HepG2 (cell line): ENCODE measurements around the gene CIAO2B. TPM values are rescaled to one million over a fixed set of nuclear protein-coding genes. Genes with fewer than 3 reads are reported as not detected.
A peak's percentile ranks its signal among the peaks of the same experiment; 100 is the strongest.

Source experiments
- CHD4 ChIP-seq: fragments of 200-600 bp; sonication (generic); IDR thresholded peaks from 2 replicates; pipeline ENCODE4 v1.7.0; 2017; ENCODE audit warnings: mild to moderate bottlenecking, low read length, borderline replicate concordance
- EZH2 ChIP-seq: conservative IDR thresholded peaks from 2 replicates; pipeline ENCODE4 v1.6.1; 2012; ENCODE audit warnings: mild to moderate bottlenecking, low read depth, low read length, moderate library complexity
- JUN ChIP-seq: sonication (generic); formaldehyde crosslinking; IDR thresholded peaks from 2 replicates; pipeline ENCODE4 v1.4.0; 2020; ENCODE audit warnings: mild to moderate bottlenecking, missing genetic modification reagents
- KAT2B ChIP-seq: fragments of 150-350 bp; IDR thresholded peaks from 2 replicates; pipeline ENCODE4 v1.6.1; 2014; ENCODE audit warnings: low read depth, low read length, borderline replicate concordance
- KLF13 ChIP-seq: sonication (generic); formaldehyde crosslinking; IDR thresholded peaks from 2 replicates; pipeline ENCODE4 v1.4.0; 2020; ENCODE audit warnings: mild to moderate bottlenecking, missing genetic modification reagents
- MAF1 ChIP-seq: sonication (generic); formaldehyde crosslinking; IDR thresholded peaks from 2 replicates; pipeline ENCODE4 v1.5.0; 2020; ENCODE audit warnings: missing genetic modification reagents, borderline replicate concordance
- MED1 ChIP-seq: sonication (generic); formaldehyde crosslinking; IDR thresholded peaks from 2 replicates; pipeline ENCODE4 v1.4.0; 2020; ENCODE audit warnings: missing genetic modification reagents
- PAX8 ChIP-seq: sonication (generic); formaldehyde crosslinking; IDR thresholded peaks from 2 replicates; pipeline ENCODE4 v1.8.0; 2022; ENCODE audit warnings: mild to moderate bottlenecking, missing genetic modification reagents, borderline replicate concordance
- PCBP1 ChIP-seq: fragments of 200-400 bp; formaldehyde crosslinking; IDR thresholded peaks from 2 replicates; pipeline ENCODE4 v1.6.1; 2017; ENCODE audit warnings: mild to moderate bottlenecking, low read depth, low read length, borderline replicate concordance
- PRPF4 ChIP-seq: fragments of 200-400 bp; formaldehyde crosslinking; IDR thresholded peaks from 2 replicates; pipeline ENCODE4 v1.6.1; 2016; ENCODE audit warnings: low read length, low read depth; ENCODE audit not compliant: poor library complexity, severe bottlenecking
- RFX3 ChIP-seq: IDR thresholded peaks from 2 replicates; pipeline ENCODE4 v1.6.1; 2016; ENCODE audit warnings: missing biosample characterization, missing genetic modification reagents
- SALL1 ChIP-seq: sonication (generic); formaldehyde crosslinking; IDR thresholded peaks from 2 replicates; pipeline ENCODE4 v1.8.0; 2022; ENCODE audit warnings: mild to moderate bottlenecking, missing genetic modification reagents
- SETDB1 ChIP-seq: sonication (generic); formaldehyde crosslinking; IDR thresholded peaks from 2 replicates; pipeline ENCODE4 v1.5.1; 2020; ENCODE audit warnings: missing genetic modification reagents, mild to moderate bottlenecking, borderline replicate concordance
- SMARCE1 ChIP-seq: fragments of 450-650 bp; IDR thresholded peaks from 2 replicates; pipeline ENCODE4 v1.6.1; 2017; ENCODE audit warnings: borderline replicate concordance
- TARDBP ChIP-seq: sonication (generic); formaldehyde crosslinking; IDR thresholded peaks from 2 replicates; pipeline ENCODE4 v1.8.0; 2022; ENCODE audit warnings: mild to moderate bottlenecking, missing genetic modification reagents
- ZNF256 ChIP-seq: sonication (generic); formaldehyde crosslinking; conservative IDR thresholded peaks from 2 replicates; pipeline ENCODE4 v1.4.0; 2020; ENCODE audit warnings: missing genetic modification reagents
- ZNF335 ChIP-seq: sonication (generic); formaldehyde crosslinking; IDR thresholded peaks from 2 replicates; pipeline ENCODE4 v1.4.0; 2020; ENCODE audit warnings: missing genetic modification reagents
- ZNF629 ChIP-seq: sonication (generic); formaldehyde crosslinking; conservative IDR thresholded peaks from 2 replicates; pipeline ENCODE4 v1.5.0; 2020; ENCODE audit warnings: missing genetic modification reagents
- ZNF674 ChIP-seq: sonication (generic); formaldehyde crosslinking; IDR thresholded peaks from 2 replicates; pipeline ENCODE4 v1.5.0; 2020; ENCODE audit warnings: low read depth, mild to moderate bottlenecking, missing genetic modification reagents
- ZNF7 ChIP-seq: IDR thresholded peaks from 2 replicates; pipeline ENCODE4 v1.6.1; 2016; ENCODE audit warnings: missing biosample characterization, missing genetic modification reagents
- ZNF709 ChIP-seq: sonication (generic); formaldehyde crosslinking; IDR thresholded peaks from 2 replicates; pipeline ENCODE4 v1.5.0; 2020; ENCODE audit warnings: mild to moderate bottlenecking, missing genetic modification reagents
- ZNF749 ChIP-seq: sonication (generic); formaldehyde crosslinking; IDR thresholded peaks from 2 replicates; pipeline ENCODE4 v1.8.0; 2022; ENCODE audit warnings: mild to moderate bottlenecking, missing genetic modification reagents, moderate library complexity, borderline replicate concordance
- ZNF841 ChIP-seq: sonication (generic); formaldehyde crosslinking; IDR thresholded peaks from 2 replicates; pipeline ENCODE4 v1.8.1; 2023; ENCODE audit warnings: missing genetic modification reagents, borderline replicate concordance
- polyA plus RNA-seq, 8 experiments: library from polyadenylated mRNA; depleted of rRNA in 3 of 8; stranded (reverse) in 7 of 8; unstranded in 1 of 8; fragments of >200 nt; fragmentation: Illumina TruSeq in 4 of 8; extraction: Trizol in 4 of 8; gene quantifications; 2 replicates each; pipeline versions ENCODE4 v1.2.1 to v1.2.3, GENCODE V29; 2011 to 2016; ENCODE audit warnings: low read depth in 4 of 8, missing spikeins in 1 of 8, mixed read lengths in 1 of 8; ENCODE audit not compliant: insufficient read depth in 1 of 8
- total RNA-seq, 5 experiments: library from RNA; depleted of rRNA; stranded (reverse); fragments of >200 nt; fragmentation: Illumina TruSeq; extraction: Trizol; gene quantifications; 2 replicates each; pipeline ENCODE4 v1.2.3, GENCODE V29; 2016; ENCODE audit warnings: low read depth in 1 of 5
- TF ChIP-seq, protein P1 (sequence below), 2 experiments: sonication (generic) in 1 of 2; formaldehyde crosslinking in 1 of 2; IDR thresholded peaks; 2 replicates each; pipeline versions ENCODE4 v1.5.1 to v1.6.1; 2011 to 2020; ENCODE audit warnings: borderline replicate concordance in 1 of 2, low read depth in 1 of 2, low read length in 1 of 2, mild to moderate bottlenecking in 1 of 2, missing genetic modification reagents in 1 of 2, moderate library complexity in 1 of 2
- TF ChIP-seq, protein P2 (sequence below): sonication (generic); formaldehyde crosslinking; IDR thresholded peaks from 2 replicates; pipeline ENCODE4 v1.5.1; 2020; ENCODE audit warnings: mild to moderate bottlenecking, missing genetic modification reagents, borderline replicate concordance
- TF ChIP-seq, protein P3 (sequence below): IDR thresholded peaks from 2 replicates; pipeline ENCODE4 v1.6.1; 2016; ENCODE audit warnings: low read depth, borderline replicate concordance
- TF ChIP-seq, protein P4 (sequence below): IDR thresholded peaks from 2 replicates; pipeline ENCODE4 v1.6.1; 2016

The CIAO2B gene
- total and polyA plus RNA-seq, 2 of the 13 experiments (the other 11 are each of a cell fraction or from before 2014, with no cell fraction given) = 157 to 293 TPM

GRCh38 chr16:66924527-66925321 is 9.5 kb downstream of the CIAO2B start (continued):
- TF ChIP-seq PRPF4 (no peak), TARDBP (CRISPR knock-in tag) (no peak), MED1 (peak; percentile 28; the same call in 1 of the 2 replicates), ZNF709 (no peak), ZNF749 (CRISPR knock-in tag) (no peak), ZNF841 (CRISPR knock-in tag) (no peak), CHD4 (no peak), PAX8 (CRISPR knock-in tag) (no peak), SMARCE1 (no peak), SETDB1 (no peak), JUN (CRISPR knock-in tag) (no peak), MAF1 (CRISPR knock-in tag) (no peak), RFX3 (CRISPR knock-in tag) (no peak), ZNF256 (CRISPR knock-in tag) (no peak), PCBP1 (no peak), KLF13 (CRISPR knock-in tag) (no peak), ZNF7 (CRISPR knock-in tag) (no peak), ZNF674 (CRISPR knock-in tag) (no peak), ZNF629 (CRISPR knock-in tag) (no peak), ZNF335 (CRISPR knock-in tag) (no peak), KAT2B (no peak), EZH2 (no peak), SALL1 (peak; percentile 9; the same call in 1 of the 2 replicates)
- TF ChIP-seq, protein P1, sequence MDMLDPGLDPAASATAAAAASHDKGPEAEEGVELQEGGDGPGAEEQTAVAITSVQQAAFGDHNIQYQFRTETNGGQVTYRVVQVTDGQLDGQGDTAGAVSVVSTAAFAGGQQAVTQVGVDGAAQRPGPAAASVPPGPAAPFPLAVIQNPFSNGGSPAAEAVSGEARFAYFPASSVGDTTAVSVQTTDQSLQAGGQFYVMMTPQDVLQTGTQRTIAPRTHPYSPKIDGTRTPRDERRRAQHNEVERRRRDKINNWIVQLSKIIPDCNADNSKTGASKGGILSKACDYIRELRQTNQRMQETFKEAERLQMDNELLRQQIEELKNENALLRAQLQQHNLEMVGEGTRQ (IDR thresholded peaks at IDR 0.05; ENCODE audit: low read depth, low read length) = no peak
- TF ChIP-seq, protein P1 (CRISPR knock-in tag; IDR thresholded peaks at IDR 0.05; ENCODE audit: borderline replicate concordance) = no peak
- TF ChIP-seq, protein P2, sequence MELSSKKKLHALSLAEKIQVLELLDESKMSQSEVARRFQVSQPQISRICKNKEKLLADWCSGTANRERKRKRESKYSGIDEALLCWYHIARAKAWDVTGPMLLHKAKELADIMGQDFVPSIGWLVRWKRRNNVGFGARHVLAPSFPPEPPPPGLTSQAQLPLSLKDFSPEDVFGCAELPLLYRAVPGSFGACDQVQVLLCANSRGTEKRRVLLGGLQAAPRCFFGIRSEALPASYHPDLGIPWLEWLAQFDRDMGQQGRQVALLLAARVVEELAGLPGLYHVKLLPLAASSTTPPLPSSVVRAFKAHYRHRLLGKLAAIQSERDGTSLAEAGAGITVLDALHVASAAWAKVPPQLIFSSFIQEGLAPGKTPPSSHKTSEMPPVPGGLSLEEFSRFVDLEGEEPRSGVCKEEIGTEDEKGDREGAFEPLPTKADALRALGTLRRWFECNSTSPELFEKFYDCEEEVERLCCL (CRISPR knock-in tag) = no peak
- TF ChIP-seq, protein P3, sequence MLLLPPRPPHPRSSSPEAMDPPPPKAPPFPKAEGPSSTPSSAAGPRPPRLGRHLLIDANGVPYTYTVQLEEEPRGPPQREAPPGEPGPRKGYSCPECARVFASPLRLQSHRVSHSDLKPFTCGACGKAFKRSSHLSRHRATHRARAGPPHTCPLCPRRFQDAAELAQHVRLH (CRISPR knock-in tag) = no peak
- TF ChIP-seq, protein P4, sequence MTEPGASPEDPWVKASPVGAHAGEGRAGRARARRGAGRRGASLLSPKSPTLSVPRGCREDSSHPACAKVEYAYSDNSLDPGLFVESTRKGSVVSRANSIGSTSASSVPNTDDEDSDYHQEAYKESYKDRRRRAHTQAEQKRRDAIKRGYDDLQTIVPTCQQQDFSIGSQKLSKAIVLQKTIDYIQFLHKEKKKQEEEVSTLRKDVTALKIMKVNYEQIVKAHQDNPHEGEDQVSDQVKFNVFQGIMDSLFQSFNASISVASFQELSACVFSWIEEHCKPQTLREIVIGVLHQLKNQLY (CRISPR knock-in tag) = no peak
